Activated CD4-positive, alpha-beta T cell treated with anti-CD3 and anti-CD28 coated beads, Interleukin-10, Interleukin-2, amounts not matched to agents 100 ng/mL and 50 ng/mL, durations not matched to agents 16 hours and 8 hours (primary cell): Measurements from ENCODE around the gene UBA5.

Experiments used
- DNase-seq: peaks from one replicate; pipeline ENCODE4 v3.0.0-alpha.2; 2020

UBA5 gene

GRCh38 chr3:132721479-132722164, 61.5 kb downstream of the UBA5 start:
- no peak for DNase-seq

DNA sequence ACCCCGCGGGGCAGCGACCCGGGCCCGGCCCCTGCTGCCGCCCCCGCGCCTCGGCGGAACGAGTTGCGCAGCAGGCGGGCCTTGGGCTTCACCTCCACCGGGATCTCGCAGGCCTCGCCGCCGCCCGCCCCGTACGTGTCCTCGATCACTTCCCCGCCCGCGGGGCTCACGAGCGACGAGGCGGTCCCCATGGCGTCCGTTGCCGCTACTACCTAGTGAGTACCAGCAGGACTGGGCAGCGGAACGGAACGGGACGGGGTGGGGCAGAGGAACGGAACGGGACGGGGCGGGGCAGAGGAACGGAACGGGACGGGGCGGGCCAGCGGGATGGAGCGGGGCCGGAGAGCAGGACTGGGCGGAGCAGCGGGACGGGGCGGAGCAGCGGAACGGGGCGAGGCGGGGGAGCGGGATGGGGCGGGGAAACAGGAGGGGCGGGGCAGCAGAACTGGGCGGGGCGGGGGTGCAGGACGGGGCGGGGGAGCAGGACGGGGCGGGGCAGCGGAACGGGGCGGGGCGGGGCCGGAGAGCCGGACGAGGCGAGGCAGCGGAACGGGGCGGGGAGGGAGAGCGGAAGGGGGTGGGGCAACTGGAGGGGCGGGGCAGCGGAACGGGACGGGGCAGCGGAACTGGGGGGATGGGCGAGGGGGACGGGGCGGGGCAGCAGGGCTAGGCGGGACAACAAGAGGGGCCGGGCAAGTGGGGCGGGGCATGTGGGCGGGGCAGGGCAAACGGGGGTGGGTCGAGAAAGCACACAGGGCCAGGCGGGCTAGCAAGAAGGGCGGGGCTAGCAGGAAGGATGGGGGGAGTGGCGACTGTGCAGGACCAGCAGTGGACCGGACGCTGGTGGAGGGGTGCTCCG, 62.3 kb downstream of the UBA5 start, which contains the start of gene NPHP3:
Gene NPHP3 (minus strand): TSS at position 245 of the 859 bp plus-strand sequence. CDS start 54 bp downstream, at position 191.
- DNase-seq, result peak; percentile 97

DNA sequence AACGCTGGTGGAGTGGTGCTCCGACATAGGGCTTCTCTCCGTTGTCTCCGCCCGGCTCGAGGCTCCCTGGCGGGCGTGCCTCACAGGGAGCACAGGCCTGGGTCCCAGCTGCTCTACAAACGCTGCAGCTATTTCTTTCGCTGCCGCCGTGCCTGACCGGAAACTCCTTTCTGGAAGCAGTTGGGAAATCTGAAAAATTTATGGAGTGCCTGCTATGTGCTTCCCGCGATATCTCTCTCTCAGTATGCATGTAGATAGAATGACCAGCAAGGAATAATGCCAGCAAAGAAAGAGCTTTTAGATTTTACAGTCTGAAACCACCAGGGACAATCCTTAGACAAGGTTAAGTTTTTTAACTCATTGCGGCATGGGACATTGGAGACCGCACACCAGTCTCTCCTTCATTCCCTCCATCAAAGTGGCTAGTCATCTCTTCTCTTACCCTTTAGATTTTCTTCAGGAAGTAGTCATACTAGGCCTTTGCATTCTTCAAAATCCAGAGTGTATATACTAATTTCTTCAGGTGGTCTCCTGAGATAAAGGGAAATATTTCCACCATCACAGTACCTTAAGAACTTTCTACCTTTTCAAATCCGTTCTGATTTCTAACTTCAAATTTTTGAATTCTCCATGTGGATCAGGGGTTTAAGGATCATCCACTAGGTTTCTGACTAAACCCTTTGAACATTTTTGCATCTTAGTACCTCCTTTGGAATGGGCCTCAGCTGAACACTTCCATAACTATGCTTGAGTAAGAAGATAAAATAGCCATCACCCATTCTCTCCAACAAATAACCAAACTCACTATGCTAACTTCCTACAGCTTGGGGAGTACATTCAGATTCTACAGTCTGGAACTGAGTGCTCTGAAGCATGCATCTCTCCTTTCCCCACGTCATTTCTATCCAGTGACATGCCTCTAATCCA, 63.2 kb downstream of the UBA5 start:
- DNase-seq, result no peak

- DNase-seq, result peak; percentile 51
Observed at GRCh38 chr3:132726341-132726823, 66.3 kb downstream of the UBA5 start.
